ENCODE data around the gene INTS6L.

- TF ChIP-seq TAF1 (IDR thresholded peaks at IDR 0.05; ENCODE audit: borderline replicate concordance, insufficient read depth, low read length) (no peak), POLR2AphosphoS5 (IDR thresholded peaks at IDR 0.05; ENCODE audit: low read depth, low read length) (no peak), REST (IDR thresholded peaks at IDR 0.05; ENCODE audit: insufficient read depth in 1 of 2, low read depth in 2 of 2, low read length in 2 of 2) (no peak), SIN3A (IDR thresholded peaks at IDR 0.05; ENCODE audit: borderline replicate concordance, insufficient read depth, low read length) (no peak)
Measured at GRCh38 chrX:135513130-135513515, 7.3 kb upstream of the INTS6L start.

All from PFSK-1 (cell line).